ENCODE results near the gene DUT.

GRCh38 chr15:48318131-48318530, 13.1 kb upstream of the DUT start:
- no peak for TF ChIP-seq EP300 (IDR thresholded peaks at IDR 0.05; ENCODE audit: borderline replicate concordance)
- no peak for TF ChIP-seq TAF1 (IDR thresholded peaks at IDR 0.05; ENCODE audit: low read depth)
- TF ChIP-seq YY1 (IDR thresholded peaks at IDR 0.05; ENCODE audit: low read depth): no peak
- TF ChIP-seq CREB1 (IDR thresholded peaks at IDR 0.05; ENCODE audit: low read depth): no peak
- TF ChIP-seq EGR1 (IDR thresholded peaks at IDR 0.05): no peak
- TF ChIP-seq, protein P1, sequence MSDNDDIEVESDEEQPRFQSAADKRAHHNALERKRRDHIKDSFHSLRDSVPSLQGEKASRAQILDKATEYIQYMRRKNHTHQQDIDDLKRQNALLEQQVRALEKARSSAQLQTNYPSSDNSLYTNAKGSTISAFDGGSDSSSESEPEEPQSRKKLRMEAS (IDR thresholded peaks at IDR 0.05): no peak
- TF ChIP-seq TCF12 (IDR thresholded peaks at IDR 0.05; ENCODE audit: low read depth): no peak
- TF ChIP-seq CEBPB (IDR thresholded peaks at IDR 0.05): no peak
